NCI-H2171 (cell line): Measurements from ENCODE around the gene TRIM9.

Source experiments
- DNase-seq: peaks from one replicate; lab custom pipeline; 2025; lab: John Stamatoyannopoulos, UW

Gene TRIM9

DNA sequence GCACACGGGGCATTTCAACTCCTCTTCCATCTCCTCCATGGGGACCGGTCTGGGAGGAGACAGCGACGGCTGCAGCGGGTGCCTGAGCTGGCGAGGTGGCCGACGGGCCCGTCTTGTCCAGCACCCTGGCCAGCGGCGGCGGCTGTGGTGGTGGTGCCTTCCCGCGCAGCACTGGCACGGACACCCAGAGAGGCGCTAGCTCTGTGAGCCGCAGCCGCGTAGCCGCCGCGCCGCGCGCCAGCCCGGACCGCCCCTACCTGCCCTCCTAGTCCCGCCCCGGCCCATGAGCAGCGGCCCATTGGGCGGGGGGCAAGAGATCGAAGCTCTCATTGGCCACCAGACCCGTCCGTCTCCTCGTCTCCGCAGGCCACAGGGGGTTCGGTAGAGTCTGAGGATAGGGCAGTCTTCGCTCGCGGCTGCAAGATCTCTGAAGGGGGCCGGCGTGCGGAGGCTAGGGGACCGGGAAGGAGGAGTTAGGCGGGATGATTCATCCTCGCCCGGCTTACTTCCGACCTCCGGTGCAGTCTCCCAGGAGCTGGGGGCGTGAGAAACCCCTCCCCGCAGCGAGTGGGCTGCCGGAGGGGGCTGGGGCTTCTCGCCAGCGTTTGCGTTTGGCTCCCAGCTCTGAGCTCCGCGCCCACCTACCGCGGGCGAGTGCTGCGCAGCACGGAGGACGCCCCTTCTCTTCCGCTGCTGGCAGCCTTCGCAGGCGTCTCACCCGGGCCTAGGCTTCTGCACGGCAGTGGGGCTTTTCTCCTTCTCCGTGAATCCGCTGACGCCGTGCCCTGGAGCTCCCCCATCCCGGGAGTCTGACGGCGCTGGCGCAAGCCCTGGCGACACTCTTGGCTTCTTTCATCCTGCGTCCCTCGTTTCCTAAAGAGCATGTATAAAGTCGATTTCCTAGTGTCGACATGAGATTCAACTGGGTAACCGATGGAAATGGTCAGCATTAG is at the start of gene TRIM9:
Gene TRIM9, minus strand, starts transcription at position 205 of the 953 bp plus-strand sequence. Its CDS starts 166 bp downstream, at position 39.
- DNase-seq = peak; percentile 100

GRCh38 chr14:51140856-51141255 is 46.0 kb upstream of the TRIM9 start:
- DNase-seq = no peak

GRCh38 chr14:51140338-51140737 is 45.4 kb upstream of the TRIM9 start:
- no peak for DNase-seq

DNA sequence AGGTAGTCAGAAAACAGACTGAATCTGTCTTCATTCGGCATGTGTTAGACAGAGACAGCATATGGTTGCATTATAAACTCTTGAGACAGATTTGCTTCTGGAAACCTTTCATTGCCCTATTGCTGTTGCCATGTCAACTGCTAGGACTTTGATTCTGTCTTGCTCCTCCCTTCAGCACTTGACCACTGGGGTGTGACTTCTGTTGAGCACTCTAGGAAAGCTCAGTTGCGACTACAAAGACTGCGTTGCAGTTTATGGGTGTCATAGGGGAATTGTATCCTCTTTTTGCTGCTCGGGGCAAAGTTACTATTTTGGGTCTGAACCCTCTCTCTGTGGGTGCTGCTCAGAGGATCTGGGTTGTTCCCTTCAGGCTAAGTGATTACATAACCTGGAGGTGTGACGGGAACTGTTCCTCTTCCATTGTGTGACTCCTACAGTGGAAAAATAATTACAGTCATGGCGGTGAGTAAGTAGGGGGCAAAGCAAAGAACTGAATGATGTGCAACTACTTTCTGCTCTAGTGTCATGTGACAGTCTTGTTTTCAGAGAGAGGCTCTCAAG is 44.3 kb upstream of the TRIM9 start:
- no peak for DNase-seq

- no peak for DNase-seq
These were observed 43.6 kb upstream of the TRIM9 start for GRCh38 chr14:51138404-51139103.

DNA sequence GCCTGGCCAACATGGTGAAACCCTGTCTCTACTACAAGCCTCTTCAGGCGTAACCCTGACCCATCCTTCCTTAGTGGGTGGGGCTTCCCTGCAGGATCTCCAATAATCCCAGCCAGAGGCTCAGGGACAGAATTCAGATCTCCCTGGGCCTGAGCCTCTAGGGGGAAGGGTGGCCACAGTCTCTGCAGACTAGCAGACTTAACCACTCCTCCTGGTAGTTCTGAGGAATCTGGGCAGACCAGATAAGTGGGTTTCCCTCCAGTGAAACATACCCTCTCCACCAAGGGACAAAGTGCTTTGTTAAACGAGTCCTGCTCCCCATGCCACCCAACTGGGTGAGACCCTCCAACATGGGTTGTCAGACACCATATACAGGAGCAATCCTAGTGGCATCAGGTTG is 36.6 kb upstream of the TRIM9 start:
- no peak for DNase-seq

DNA sequence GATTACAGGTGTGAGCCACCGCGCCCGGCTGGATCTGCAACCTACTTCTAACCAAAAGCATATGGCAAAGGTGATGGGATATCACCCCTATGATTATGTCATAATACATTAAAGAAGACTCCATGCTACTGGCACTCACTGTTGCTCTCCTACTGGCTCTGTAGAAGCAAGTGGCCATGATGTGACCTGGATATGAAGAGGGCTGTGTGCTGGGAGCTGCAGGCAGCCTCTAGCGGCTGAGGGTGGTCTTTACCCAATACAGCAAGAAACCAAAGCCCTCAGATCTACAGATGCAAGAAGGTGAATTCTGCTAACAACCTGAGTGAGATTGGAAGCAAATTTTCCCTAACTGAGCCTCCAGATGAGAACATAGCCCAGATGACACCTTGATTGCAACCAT is 34.2 kb upstream of the TRIM9 start:
- DNase-seq = no peak

DNA sequence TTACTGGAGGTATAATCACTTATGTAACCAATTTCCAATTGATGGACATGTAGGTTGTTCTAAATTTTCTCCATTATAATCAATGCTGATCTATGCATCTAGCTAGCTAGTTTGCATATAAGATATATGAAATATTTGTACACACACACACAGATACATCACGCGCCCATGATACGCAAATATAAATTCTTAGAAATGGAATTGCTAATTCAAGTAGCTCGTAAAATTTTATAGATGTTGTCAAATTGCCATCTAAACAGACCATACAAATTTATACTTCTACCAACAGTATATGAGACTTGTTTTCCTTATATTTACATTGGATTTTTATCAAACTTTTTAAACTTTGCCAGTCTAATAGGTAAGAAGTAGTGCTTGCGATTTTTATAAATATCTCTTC is 29.1 kb upstream of the TRIM9 start:
- DNase-seq = no peak

DNA sequence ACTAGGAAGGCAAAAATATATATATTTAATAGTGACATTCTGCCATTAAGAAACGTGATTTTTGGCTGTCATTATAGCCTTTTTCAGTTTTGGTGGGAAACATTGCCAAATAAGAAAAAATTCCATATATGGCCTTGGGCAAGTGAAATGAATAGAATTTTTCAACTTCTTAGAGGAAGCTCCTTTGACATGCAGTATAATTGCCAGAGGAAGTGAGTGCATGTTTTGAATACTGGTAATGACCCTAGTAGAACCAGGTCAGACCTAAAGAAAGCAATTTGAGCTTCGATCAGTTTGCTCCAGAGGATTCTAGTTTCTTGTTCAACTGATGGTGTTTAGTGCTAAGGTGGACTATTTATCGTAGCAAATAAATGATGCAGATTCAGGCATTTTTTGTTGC is 26.2 kb upstream of the TRIM9 start:
- DNase-seq = no peak

GRCh38 chr14:51119411-51120051 is 24.6 kb upstream of the TRIM9 start:
- no peak for DNase-seq

DNA sequence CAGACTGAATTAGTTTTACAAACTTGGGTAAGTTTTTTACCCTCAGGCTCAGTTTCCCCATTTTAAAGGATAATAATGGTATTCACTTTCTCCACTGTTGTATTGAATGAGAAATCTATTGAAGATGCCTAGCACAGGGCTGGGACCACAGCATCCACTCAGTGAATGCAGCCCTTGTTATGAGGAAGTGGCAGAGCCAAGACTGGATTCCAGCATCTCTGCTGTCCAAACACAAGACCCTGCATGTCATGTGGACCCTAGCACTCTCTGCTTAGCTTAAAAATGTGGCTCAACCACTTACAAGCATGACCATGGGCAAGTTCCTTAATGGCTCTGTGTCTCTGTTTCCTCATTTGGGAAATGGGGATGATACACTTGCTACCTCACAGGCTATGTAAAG is 24.1 kb upstream of the TRIM9 start:
- no peak for DNase-seq

GRCh38 chr14:51117593-51117992 is 22.7 kb upstream of the TRIM9 start:
- DNase-seq = no peak

- DNase-seq = no peak
These were observed 21.8 kb upstream of the TRIM9 start for GRCh38 chr14:51116682-51117081.

DNA sequence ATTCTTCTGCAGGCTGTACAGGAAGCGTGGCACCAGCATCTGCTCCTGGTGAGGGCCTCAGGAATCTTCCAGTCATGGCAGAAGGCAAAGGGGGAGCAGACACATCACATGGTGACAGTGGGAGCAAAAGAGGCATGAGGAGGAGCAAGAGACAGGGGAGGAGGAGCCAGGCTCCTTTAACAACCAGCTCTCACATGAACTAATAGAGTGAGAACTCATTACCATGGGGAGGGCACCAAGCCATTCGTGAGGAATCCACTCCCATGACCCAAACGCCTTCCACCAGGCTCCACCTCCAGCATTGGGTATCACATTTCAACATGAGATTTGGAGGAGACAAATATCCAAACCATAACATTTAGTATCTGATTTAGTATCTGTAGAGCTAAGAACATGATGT is 14.7 kb upstream of the TRIM9 start:
- no peak for DNase-seq

- no peak for DNase-seq
These were observed 12.9 kb upstream of the TRIM9 start for GRCh38 chr14:51107801-51108200.

GRCh38 chr14:51104467-51104866 is 9.6 kb upstream of the TRIM9 start:
- no peak for DNase-seq

DNA sequence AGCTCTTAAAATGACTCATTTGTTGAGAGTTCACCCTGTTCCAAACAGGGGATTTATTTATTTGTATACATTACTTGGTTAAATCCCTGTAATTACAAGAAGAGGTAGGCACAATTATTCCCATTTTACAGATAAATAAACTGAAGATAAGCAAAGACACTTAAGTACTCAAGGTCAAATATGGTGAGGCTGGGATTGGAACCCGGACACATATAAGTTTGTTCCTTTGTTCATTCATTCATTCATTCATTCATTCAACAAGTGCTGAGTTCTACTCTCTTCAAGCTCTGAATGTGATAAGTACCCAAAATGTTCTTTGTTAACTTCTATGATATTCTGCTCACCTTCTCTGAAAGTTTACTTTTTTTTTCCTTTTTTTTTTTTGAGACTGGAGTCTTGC is 2.4 kb upstream of the TRIM9 start:
- DNase-seq = no peak

- DNase-seq = no peak
These were observed 2.0 kb upstream of the TRIM9 start for GRCh38 chr14:51096870-51097269.

DNA sequence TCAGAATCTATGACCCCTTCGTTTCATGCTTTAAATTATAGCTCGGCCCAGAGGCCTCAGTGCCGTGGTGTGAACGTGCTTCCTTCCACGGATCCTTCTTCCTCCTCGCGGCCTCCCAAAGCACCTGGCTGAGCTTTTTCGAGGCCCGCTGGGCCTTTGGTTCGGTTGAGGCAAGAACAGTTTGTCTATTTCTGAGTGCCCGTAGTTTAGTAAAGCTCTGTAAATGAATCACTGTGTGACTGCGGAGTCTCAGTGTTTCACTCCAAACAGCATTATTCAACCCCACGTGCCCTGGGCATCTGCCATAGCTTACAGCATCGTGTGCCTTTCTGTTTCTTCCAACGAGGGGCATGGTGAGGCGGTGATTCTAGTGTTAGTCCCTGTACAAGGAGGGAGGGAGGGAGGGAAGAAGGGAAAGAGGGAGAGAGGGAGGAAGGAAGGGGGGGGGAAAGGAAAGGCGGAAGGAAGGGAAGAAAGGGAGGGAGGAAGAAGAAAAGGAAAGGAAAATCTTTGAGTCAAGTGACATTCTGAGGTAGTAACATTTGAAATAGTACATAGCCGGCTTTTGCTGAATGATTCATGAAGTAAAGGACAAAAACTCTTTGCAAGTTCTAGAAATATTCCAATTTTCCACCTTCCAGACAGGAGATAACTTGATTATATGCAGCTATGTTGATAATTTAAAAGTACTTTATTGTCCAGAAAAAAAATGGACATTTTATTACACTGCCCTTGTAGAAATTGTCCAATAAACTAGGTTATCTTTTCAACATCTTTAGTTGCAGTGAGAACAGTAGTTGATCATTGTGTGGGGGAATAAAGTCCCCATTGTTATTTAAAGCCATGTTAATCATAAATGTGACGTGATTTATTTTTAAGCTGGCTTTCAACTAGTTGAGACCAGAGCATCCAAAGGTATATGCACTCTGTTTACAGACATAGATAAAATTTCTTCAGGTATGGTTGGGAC is 1.2 kb upstream of the TRIM9 start:
- no peak for DNase-seq

GRCh38 chr14:51094282-51094821 is 553 bp downstream of the TRIM9 start:
- no peak for DNase-seq
